GM12878 (cell line): ENCODE data around the gene EHD4. TPM values are rescaled to one million over a fixed set of nuclear protein-coding genes. Genes with fewer than 3 reads are reported as not detected.

ENCODE experiments used
- ATAC-seq: fragments of 200-7000 bp; cut with Tn5 transposase; 3 replicates; pipeline ENCODE4 v1.9.1; 2020; ENCODE audit warnings: mild to moderate bottlenecking, moderate library complexity
- BruUV-seq: library from RNA; stranded (reverse); fragments of 400-500 nt; replicated peaks from 2 replicates; lab custom pipeline; 2021; lab: Mats Ljungman, UMichigan
- CTCF ChIA-PET: fragments of 300-600 bp; sonication (Branson Sonifier 250); formaldehyde crosslinking; extraction: SDS; loops from one replicate; lab custom pipeline; 2021; ENCODE audit warnings: inconsistent platforms; lab: Yijun Ruan, JAX
- POLR2A ChIA-PET: fragments of 350-600 bp; formaldehyde crosslinking; extraction: SDS; loops from one replicate; lab custom pipeline; 2021; ENCODE audit warnings: inconsistent platforms; lab: Charles Lee
- RAD21 ChIA-PET: fragments of 300-600 bp; sonication (Branson Sonifier 250); formaldehyde crosslinking; loops from one replicate; lab custom pipeline; 2023; ENCODE audit warnings: antibody characterized with exemption; ENCODE audit not compliant: unreplicated experiment; lab: Charles Lee
- SMC1A ChIA-PET: fragments of 300-600 bp; sonication (Branson Sonifier 250); formaldehyde crosslinking; loops from one replicate; lab custom pipeline; 2023; ENCODE audit not compliant: unreplicated experiment, uncharacterized antibody; lab: Charles Lee
- DNase-seq: peaks from one replicate; pipeline ENCODE4 v3.0.0-alpha.2; 2011; ENCODE audit warnings: low read depth, low spot score
- FAIRE-seq: peaks from 3 replicates; lab custom pipeline; 2011; peaks lifted over from hg19 to GRCh38; lab: Jason Lieb, UNC
- H2AFZ ChIP-seq: 2 replicates; pipeline ENCODE4 v1.6.0; 2011; ENCODE audit warnings: low read depth, low read length, control low read depth; ENCODE audit not compliant: control insufficient read depth
- H3K27ac ChIP-seq: 2 replicates; pipeline ENCODE4 v1.5.1; 2011; ENCODE audit warnings: control low read depth; ENCODE audit not compliant: control insufficient read depth, insufficient read depth
- H3K27me3 ChIP-seq, 2 experiments: replicated peaks in 1 of 2; 2 replicates each; pipeline versions ENCODE4 v1.6.0 to v1.6.1; 2011; ENCODE audit warnings: low read length in 1 of 2; ENCODE audit not compliant: control insufficient read depth in 2 of 2, insufficient read depth in 2 of 2
- H3K36me3 ChIP-seq, 2 experiments: 2 replicates each; pipeline ENCODE4 v1.5.1; 2011; ENCODE audit warnings: low read length in 1 of 2; ENCODE audit not compliant: control insufficient read depth in 2 of 2, insufficient read depth in 2 of 2
- H3K4me1 ChIP-seq: 2 replicates; pipeline ENCODE4 v1.6.1; 2011; ENCODE audit warnings: mild to moderate bottlenecking, low read length, moderate library complexity, mixed read lengths; ENCODE audit not compliant: control insufficient read depth, insufficient read depth
- H3K4me2 ChIP-seq: 2 replicates; pipeline ENCODE4 v1.6.0; 2011; ENCODE audit warnings: control low read depth; ENCODE audit not compliant: control insufficient read depth, insufficient read depth
- H3K4me3 ChIP-seq: fragments of 200-600 bp; sonication (generic); 2 replicates; pipeline ENCODE4 v1.5.1; 2016
- H3K79me2 ChIP-seq: 2 replicates; pipeline ENCODE4 v1.6.0; 2011; ENCODE audit warnings: low read length; ENCODE audit not compliant: control insufficient read depth, insufficient read depth
- H3K9ac ChIP-seq: 2 replicates; pipeline ENCODE4 v1.8.0; 2011; ENCODE audit warnings: low read length, control low read depth, mixed read lengths; ENCODE audit not compliant: control insufficient read depth, insufficient read depth
- H3K9me3 ChIP-seq: replicated peaks from 3 replicates; pipeline ENCODE4 v1.5.1; 2011; ENCODE audit warnings: mild to moderate bottlenecking, low read length; ENCODE audit not compliant: control insufficient read depth, insufficient read depth
- H4K20me1 ChIP-seq: 2 replicates; pipeline ENCODE4 v1.6.0; 2011; ENCODE audit not compliant: control insufficient read depth, insufficient read depth
- BHLHE40 ChIP-seq, 2 experiments: fragments of 450-650 bp in 1 of 2; IDR thresholded peaks; 2 replicates each; pipeline ENCODE4 v1.6.1; 2011 to 2017; ENCODE audit warnings: low read depth in 2 of 2, borderline replicate concordance in 1 of 2, improper control_type of control experiment in 1 of 2, low read length in 1 of 2, mild to moderate bottlenecking in 1 of 2
- EP300 ChIP-seq, 2 experiments: fragments of 150-350 bp in 1 of 2; IDR thresholded peaks; 2 replicates each; pipeline ENCODE4 v1.6.1; 2011 to 2012; ENCODE audit warnings: low read depth in 2 of 2, low read length in 2 of 2, borderline replicate concordance in 1 of 2, improper control_type of control experiment in 1 of 2, inconsistent platforms in 1 of 2; ENCODE audit not compliant: control insufficient read depth in 1 of 2
- IKZF2 ChIP-seq, 2 experiments: fragments of 450-650 bp; IDR thresholded peaks; 2 replicates each; pipeline ENCODE4 v1.6.1; 2017; ENCODE audit warnings: mild to moderate bottlenecking in 2 of 2, moderate library complexity in 2 of 2
- IRF3 ChIP-seq: fragments of 450-650 bp; IDR thresholded peaks from 2 replicates; pipeline ENCODE4 v1.6.1; 2014; ENCODE audit warnings: mild to moderate bottlenecking
- KLF5 ChIP-seq: fragments of 450-650 bp; IDR thresholded peaks from 2 replicates; pipeline ENCODE4 v1.6.1; 2014; ENCODE audit warnings: mild to moderate bottlenecking; ENCODE audit not compliant: partially characterized antibody
- NFYB ChIP-seq: IDR thresholded peaks from 2 replicates; pipeline ENCODE4 v1.6.1; 2011; ENCODE audit warnings: low read depth, mild to moderate bottlenecking, low read length, improper control_type of control experiment, moderate library complexity; ENCODE audit not compliant: insufficient read depth
- NRF1 ChIP-seq: conservative IDR thresholded peaks from 2 replicates; pipeline ENCODE4 v1.6.1; 2011; ENCODE audit warnings: mild to moderate bottlenecking, low read depth, low read length, improper control_type of control experiment
- RUNX3 ChIP-seq: IDR thresholded peaks from 2 replicates; pipeline ENCODE4 v1.6.1; 2012; ENCODE audit warnings: low read length, inconsistent platforms
- STAT1 ChIP-seq: fragments of 450-650 bp; conservative IDR thresholded peaks from 2 replicates; pipeline ENCODE4 v1.6.1; 2014; ENCODE audit warnings: antibody characterized with exemption, mild to moderate bottlenecking
- TAF1 ChIP-seq: IDR thresholded peaks from 2 replicates; pipeline ENCODE4 v1.6.1; 2011; ENCODE audit warnings: mild to moderate bottlenecking, low read depth, low read length, borderline replicate concordance
- YY1 ChIP-seq: IDR thresholded peaks from 2 replicates; pipeline ENCODE4 v1.6.1; 2011; ENCODE audit warnings: low read depth, mild to moderate bottlenecking, low read length
- ZBED1 ChIP-seq: IDR thresholded peaks from 2 replicates; pipeline ENCODE4 v1.6.1; 2016; ENCODE audit warnings: borderline replicate concordance
- ZNF592 ChIP-seq: fragments of 450-650 bp; IDR thresholded peaks from 2 replicates; pipeline ENCODE4 v1.6.1; 2017; ENCODE audit warnings: mild to moderate bottlenecking, moderate library complexity
- ZNF622 ChIP-seq: fragments of 450-650 bp; IDR thresholded peaks from 2 replicates; pipeline ENCODE4 v1.6.1; 2017; ENCODE audit warnings: mild to moderate bottlenecking, inconsistent platforms
- WGBS: methylation state at CpG from one replicate; pipeline ENCODE4 v1.1.6; 2016; ENCODE audit warnings: low lambda C conversion rate; ENCODE audit not compliant: insufficient replicate concordance, insufficient coverage; ENCODE audit errors: missing lambda C conversion rate; 5-methylcytosine and 5-hydroxymethylcytosine counted together
- in situ Hi-C: fragments of 300-500 bp; cut with MboI; formaldehyde crosslinking; loops from 9 replicates; pipeline ENCODE4 v1.14.3; 2018; ENCODE audit warnings: mixed read lengths
- intact Hi-C: fragments of 100-400 bp; cut with micrococcal nuclease; formaldehyde crosslinking; loops from one replicate; pipeline ENCODE4 v1.14.2; 2022; ENCODE audit not compliant: unreplicated experiment
- polyA plus RNA-seq, 11 experiments: library from polyadenylated mRNA; depleted of rRNA in 4 of 11; unstranded in 6 of 11; stranded (reverse) in 5 of 11; fragments of >200 nt; fragmentation: Nextera tagmentation in 4 of 11; fragmentation: Illumina TruSeq in 1 of 11; extraction: Ambion mirVana in 4 of 11; extraction: Trizol in 1 of 11; gene quantifications; 1 replicate in 1 of 11; 2 replicates in 10 of 11; pipeline versions ENCODE4 v1.2.1 to v1.2.3, GENCODE V29; 2011 to 2016; ENCODE audit warnings: inconsistent platforms in 2 of 11, missing spikeins in 2 of 11, low read depth in 1 of 11
- total RNA-seq, 4 experiments: library from RNA; depleted of rRNA in 3 of 4; stranded (reverse); fragments of >200 nt in 3 of 4; fragmentation: Illumina TruSeq in 1 of 4; extraction: Trizol in 1 of 4; gene quantifications; 2 replicates each; pipeline versions ENCODE4 v1.2.1 to v1.2.3, GENCODE V29; 2013 to 2021

The EHD4 gene
- total and polyA plus RNA-seq, 10 of the 15 experiments (the other 5 are each of a cell fraction or from before 2014, with no cell fraction given): 4.2 to 62.9 (median 44.7) TPM

DNA sequence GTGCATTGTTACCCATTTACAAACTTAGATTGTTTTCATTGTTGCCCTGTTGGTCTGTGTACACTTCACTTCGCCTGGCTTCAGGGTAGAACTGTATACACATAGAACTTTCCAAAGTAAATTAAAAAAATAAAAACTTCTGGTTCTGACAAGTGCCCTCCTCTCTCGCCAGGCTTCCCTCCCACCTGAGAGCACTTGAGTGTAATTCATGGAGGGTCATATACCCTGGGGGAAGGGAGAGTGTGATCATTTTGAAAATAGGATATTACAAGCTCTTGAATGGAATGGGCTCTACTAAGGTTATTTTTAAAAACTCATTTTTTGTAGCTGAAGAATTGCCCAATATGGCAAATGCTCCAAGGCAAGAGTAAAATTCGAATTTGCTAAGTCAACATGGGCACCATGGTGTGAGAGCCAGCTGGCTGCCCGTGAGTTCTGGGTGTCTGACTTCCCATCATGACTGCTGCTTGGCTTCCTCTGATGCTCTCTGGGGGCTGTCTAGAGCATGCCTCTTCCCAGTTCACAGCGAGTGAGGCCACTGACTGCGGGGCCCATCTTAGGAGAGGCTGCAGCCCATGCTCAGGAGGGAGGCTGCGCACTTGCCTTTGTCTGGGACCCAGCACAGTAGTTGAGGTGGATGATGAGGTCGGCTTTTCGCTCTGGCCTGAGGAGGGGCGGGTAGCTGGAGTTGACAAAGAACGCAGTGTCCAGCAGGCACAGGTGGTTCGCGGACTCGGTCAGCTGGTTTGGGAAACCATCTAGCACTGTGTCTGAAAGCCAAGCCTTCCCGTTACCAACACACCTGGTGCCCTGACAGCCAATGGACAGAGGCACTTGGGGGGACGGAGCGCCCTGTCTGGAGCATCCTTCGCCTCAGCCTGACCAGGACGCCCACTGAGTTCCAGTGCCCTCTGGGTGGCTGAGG, 13.1 kb upstream of the EHD4 start:
- SMC1A ChIA-PET: interaction anchor here (1.0 to 1.6 kb wide), 5 partner anchors 10 to 74 kb away, joined by 3 to 5 read pairs (median 4); no protein-coding TSS in a partner anchor
- H3K9ac ChIP-seq: no peak overlapping the region
- H2AFZ ChIP-seq: no peak overlapping the region
- H3K4me2 ChIP-seq: no peak overlapping the region
- in situ Hi-C loops (no loop called here), intact Hi-C loops (no loop called here)
- DNase-seq (no peak), FAIRE-seq (no peak), ATAC-seq (no peak)
- H3K4me3 ChIP-seq: no peak overlapping the region
- H3K4me1 ChIP-seq: no peaks in the 10 kb centered on the region
- POLR2A ChIA-PET: interaction anchor here (0.5 kb wide), 1 partner anchor 17 kb away, joined by 5 read pairs; no protein-coding TSS in a partner anchor
- no peaks in the 10 kb centered on the region; a peak in 1 of 4 replicates for H3K27me3 ChIP-seq
- H3K27ac ChIP-seq: no peak overlapping the region
- H3K79me2 ChIP-seq: no peaks in the 10 kb centered on the region
- TF ChIP-seq IKZF2 (IDR thresholded peaks at IDR 0.05): no peak
- no peak for TF ChIP-seq BHLHE40 (IDR thresholded peaks at IDR 0.05; ENCODE audit: borderline replicate concordance in 1 of 2, low read depth in 2 of 2, low read length in 1 of 2)
- no peak for TF ChIP-seq IRF3
- no peak for TF ChIP-seq KLF5
- no peak for TF ChIP-seq TAF1
- TF ChIP-seq YY1: no peak
- no peak for TF ChIP-seq STAT1
- no peak for TF ChIP-seq ZBED1
- TF ChIP-seq ZNF592: no peak
- no peak for TF ChIP-seq EP300 (IDR thresholded peaks at IDR 0.05; ENCODE audit: borderline replicate concordance in 1 of 2, control insufficient read depth in 1 of 2, low read depth in 2 of 2, low read length in 2 of 2)
- TF ChIP-seq RUNX3: no peak
- no peak for TF ChIP-seq NFYB
- no peak for TF ChIP-seq NRF1
- no peak for TF ChIP-seq ZNF622
- H3K36me3 ChIP-seq: no peaks in the 10 kb centered on the region
- H4K20me1 ChIP-seq: no peaks in the 10 kb centered on the region
- 48% methylated on average over 19 of the region's 19 CpGs for WGBS
- BruUV-seq: no TSS peak
- RAD21 ChIA-PET: interaction anchor here (1.5 kb wide), 1 partner anchor 104 kb away, joined by 3 read pairs; no protein-coding TSS in a partner anchor
- CTCF ChIA-PET: interaction anchor here (0.8 to 11.8 kb wide), 9 partner anchors 13 to 212 kb away, joined by 3 to 137 read pairs (median 3); partner anchors contain the start of gene EHD4
- H3K9me3 ChIP-seq: no peaks in the 10 kb centered on the region
